HepG2 (cell line): Measurements from ENCODE around the gene IMMT. TPM values are rescaled to one million over a fixed set of nuclear protein-coding genes. Genes with fewer than 3 reads are reported as not detected.
A peak's percentile ranks its signal among the peaks of the same experiment; 100 is the strongest.

ENCODE experiments used
- CBFB ChIP-seq: sonication (generic); formaldehyde crosslinking; IDR thresholded peaks from 2 replicates; pipeline ENCODE4 v1.4.0; 2020; ENCODE audit warnings: missing genetic modification reagents
- FOXK1 ChIP-seq: sonication (generic); formaldehyde crosslinking; IDR thresholded peaks from 2 replicates; pipeline ENCODE4 v1.4.0; 2020; ENCODE audit warnings: low read depth, missing genetic modification reagents, borderline replicate concordance
- FOXK2 ChIP-seq: fragments of 450-650 bp; IDR thresholded peaks from 2 replicates; pipeline ENCODE4 v1.6.1; 2016
- FOXM1 ChIP-seq: sonication (generic); formaldehyde crosslinking; IDR thresholded peaks from 2 replicates; pipeline ENCODE4 v1.5.0; 2020; ENCODE audit warnings: missing genetic modification reagents
- ISL2 ChIP-seq: sonication (generic); formaldehyde crosslinking; IDR thresholded peaks from 2 replicates; pipeline ENCODE4 v1.5.0; 2020; ENCODE audit warnings: missing genetic modification reagents
- MAFG ChIP-seq: sonication (generic); formaldehyde crosslinking; IDR thresholded peaks from 2 replicates; pipeline ENCODE4 v1.5.1; 2020; ENCODE audit warnings: mild to moderate bottlenecking, missing genetic modification reagents
- MXI1 ChIP-seq: IDR thresholded peaks from 3 replicates; pipeline ENCODE4 v1.6.1; 2012; ENCODE audit warnings: low read depth, low read length, inconsistent platforms, borderline replicate concordance
- NCOR1 ChIP-seq: fragments of 200-600 bp; sonication (generic); IDR thresholded peaks from 2 replicates; pipeline ENCODE4 v1.7.0; 2017; ENCODE audit warnings: antibody characterized with exemption, low read length, borderline replicate concordance
- PRPF4 ChIP-seq: fragments of 200-400 bp; formaldehyde crosslinking; IDR thresholded peaks from 2 replicates; pipeline ENCODE4 v1.6.1; 2016; ENCODE audit warnings: low read length, low read depth; ENCODE audit not compliant: poor library complexity, severe bottlenecking
- RBM22 ChIP-seq: fragments of 200-400 bp; formaldehyde crosslinking; optimal IDR thresholded peaks from 2 replicates; pipeline ENCODE3; 2017; ENCODE audit warnings: mild to moderate bottlenecking, low read length, moderate library complexity
- SMC3 ChIP-seq: IDR thresholded peaks from 2 replicates; pipeline ENCODE4 v1.6.1; 2011; ENCODE audit warnings: low read length, improper control_type of control experiment
- TAF1 ChIP-seq: sonication (generic); formaldehyde crosslinking; IDR thresholded peaks from 2 replicates; pipeline ENCODE4 v1.4.0; 2020; ENCODE audit warnings: missing genetic modification reagents
- TCF7 ChIP-seq: sonication (generic); IDR thresholded peaks from 2 replicates; pipeline ENCODE4 v1.6.1; 2016; ENCODE audit warnings: antibody characterized with exemption, low read depth
- ZNF710 ChIP-seq: sonication (generic); formaldehyde crosslinking; IDR thresholded peaks from 2 replicates; pipeline ENCODE4 v1.5.0; 2020; ENCODE audit warnings: mild to moderate bottlenecking, missing genetic modification reagents, borderline replicate concordance
- ZSCAN12 ChIP-seq: sonication (generic); formaldehyde crosslinking; IDR thresholded peaks from 2 replicates; pipeline ENCODE4 v1.9.0; 2021; ENCODE audit warnings: mild to moderate bottlenecking, missing genetic modification reagents
- polyA plus RNA-seq, 8 experiments: library from polyadenylated mRNA; depleted of rRNA in 3 of 8; stranded (reverse) in 7 of 8; unstranded in 1 of 8; fragments of >200 nt; fragmentation: Illumina TruSeq in 4 of 8; extraction: Trizol in 4 of 8; gene quantifications; 2 replicates each; pipeline versions ENCODE4 v1.2.1 to v1.2.3, GENCODE V29; 2011 to 2016; ENCODE audit warnings: low read depth in 4 of 8, missing spikeins in 1 of 8, mixed read lengths in 1 of 8; ENCODE audit not compliant: insufficient read depth in 1 of 8
- total RNA-seq, 5 experiments: library from RNA; depleted of rRNA; stranded (reverse); fragments of >200 nt; fragmentation: Illumina TruSeq; extraction: Trizol; gene quantifications; 2 replicates each; pipeline ENCODE4 v1.2.3, GENCODE V29; 2016; ENCODE audit warnings: low read depth in 1 of 5
- TF ChIP-seq, protein P1 (sequence below): sonication (generic); formaldehyde crosslinking; IDR thresholded peaks from 2 replicates; pipeline ENCODE4 v1.5.1; 2020; ENCODE audit warnings: mild to moderate bottlenecking, missing genetic modification reagents, moderate library complexity
- TF ChIP-seq, protein P2 (sequence below): IDR thresholded peaks from 2 replicates; pipeline ENCODE4 v1.4.0; 2020; ENCODE audit warnings: mild to moderate bottlenecking, missing genetic modification reagents
- TF ChIP-seq, protein P3 (sequence below): sonication (generic); formaldehyde crosslinking; IDR thresholded peaks from 2 replicates; pipeline ENCODE4 v1.4.0; 2020; ENCODE audit warnings: missing genetic modification reagents

Gene IMMT
- total and polyA plus RNA-seq, 2 of the 13 experiments (the other 11 are each of a cell fraction or from before 2014, with no cell fraction given) = 63.5 to 119 TPM

DNA sequence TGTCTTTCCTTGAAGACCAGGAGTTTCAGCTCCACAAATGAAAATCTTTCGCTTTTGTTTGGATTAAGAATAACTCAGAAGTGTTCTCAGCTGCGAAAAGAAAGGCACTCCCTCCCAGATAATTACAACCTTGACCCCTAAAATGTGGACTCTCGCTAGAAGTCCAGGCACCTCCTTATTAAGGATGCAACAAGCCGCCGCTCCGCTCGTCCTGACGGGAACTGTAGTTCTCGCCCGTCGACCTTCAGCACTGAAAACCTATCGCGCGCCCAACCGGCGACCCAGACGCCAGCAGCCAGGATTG lies 559 bp downstream of the IMMT start (continued):
- no peak for TF ChIP-seq ZNF710 (CRISPR knock-in tag)
- TF ChIP-seq, protein P1, sequence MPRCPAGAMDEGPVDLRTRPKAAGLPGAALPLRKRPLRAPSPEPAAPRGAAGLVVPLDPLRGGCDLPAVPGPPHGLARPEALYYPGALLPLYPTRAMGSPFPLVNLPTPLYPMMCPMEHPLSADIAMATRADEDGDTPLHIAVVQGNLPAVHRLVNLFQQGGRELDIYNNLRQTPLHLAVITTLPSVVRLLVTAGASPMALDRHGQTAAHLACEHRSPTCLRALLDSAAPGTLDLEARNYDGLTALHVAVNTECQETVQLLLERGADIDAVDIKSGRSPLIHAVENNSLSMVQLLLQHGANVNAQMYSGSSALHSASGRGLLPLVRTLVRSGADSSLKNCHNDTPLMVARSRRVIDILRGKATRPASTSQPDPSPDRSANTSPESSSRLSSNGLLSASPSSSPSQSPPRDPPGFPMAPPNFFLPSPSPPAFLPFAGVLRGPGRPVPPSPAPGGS (CRISPR knock-in tag) = no peak
- TF ChIP-seq, protein P2, sequence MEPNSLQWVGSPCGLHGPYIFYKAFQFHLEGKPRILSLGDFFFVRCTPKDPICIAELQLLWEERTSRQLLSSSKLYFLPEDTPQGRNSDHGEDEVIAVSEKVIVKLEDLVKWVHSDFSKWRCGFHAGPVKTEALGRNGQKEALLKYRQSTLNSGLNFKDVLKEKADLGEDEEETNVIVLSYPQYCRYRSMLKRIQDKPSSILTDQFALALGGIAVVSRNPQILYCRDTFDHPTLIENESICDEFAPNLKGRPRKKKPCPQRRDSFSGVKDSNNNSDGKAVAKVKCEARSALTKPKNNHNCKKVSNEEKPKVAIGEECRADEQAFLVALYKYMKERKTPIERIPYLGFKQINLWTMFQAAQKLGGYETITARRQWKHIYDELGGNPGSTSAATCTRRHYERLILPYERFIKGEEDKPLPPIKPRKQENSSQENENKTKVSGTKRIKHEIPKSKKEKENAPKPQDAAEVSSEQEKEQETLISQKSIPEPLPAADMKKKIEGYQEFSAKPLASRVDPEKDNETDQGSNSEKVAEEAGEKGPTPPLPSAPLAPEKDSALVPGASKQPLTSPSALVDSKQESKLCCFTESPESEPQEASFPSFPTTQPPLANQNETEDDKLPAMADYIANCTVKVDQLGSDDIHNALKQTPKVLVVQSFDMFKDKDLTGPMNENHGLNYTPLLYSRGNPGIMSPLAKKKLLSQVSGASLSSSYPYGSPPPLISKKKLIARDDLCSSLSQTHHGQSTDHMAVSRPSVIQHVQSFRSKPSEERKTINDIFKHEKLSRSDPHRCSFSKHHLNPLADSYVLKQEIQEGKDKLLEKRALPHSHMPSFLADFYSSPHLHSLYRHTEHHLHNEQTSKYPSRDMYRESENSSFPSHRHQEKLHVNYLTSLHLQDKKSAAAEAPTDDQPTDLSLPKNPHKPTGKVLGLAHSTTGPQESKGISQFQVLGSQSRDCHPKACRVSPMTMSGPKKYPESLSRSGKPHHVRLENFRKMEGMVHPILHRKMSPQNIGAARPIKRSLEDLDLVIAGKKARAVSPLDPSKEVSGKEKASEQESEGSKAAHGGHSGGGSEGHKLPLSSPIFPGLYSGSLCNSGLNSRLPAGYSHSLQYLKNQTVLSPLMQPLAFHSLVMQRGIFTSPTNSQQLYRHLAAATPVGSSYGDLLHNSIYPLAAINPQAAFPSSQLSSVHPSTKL (CRISPR knock-in tag) = no peak; the same call in 1 of the 2 replicates
- no peak; the same call in 1 of the 2 replicates for TF ChIP-seq FOXK1
- no peak for TF ChIP-seq TAF1 (CRISPR knock-in tag)
- TF ChIP-seq FOXM1 (CRISPR knock-in tag) = no peak
- TF ChIP-seq RBM22 = no peak
- TF ChIP-seq CBFB (CRISPR knock-in tag) = peak; percentile 4; the same call in 1 of the 2 replicates
- peak; percentile 19; the same call in 1 of the 2 replicates for TF ChIP-seq NCOR1
- TF ChIP-seq, protein P3, sequence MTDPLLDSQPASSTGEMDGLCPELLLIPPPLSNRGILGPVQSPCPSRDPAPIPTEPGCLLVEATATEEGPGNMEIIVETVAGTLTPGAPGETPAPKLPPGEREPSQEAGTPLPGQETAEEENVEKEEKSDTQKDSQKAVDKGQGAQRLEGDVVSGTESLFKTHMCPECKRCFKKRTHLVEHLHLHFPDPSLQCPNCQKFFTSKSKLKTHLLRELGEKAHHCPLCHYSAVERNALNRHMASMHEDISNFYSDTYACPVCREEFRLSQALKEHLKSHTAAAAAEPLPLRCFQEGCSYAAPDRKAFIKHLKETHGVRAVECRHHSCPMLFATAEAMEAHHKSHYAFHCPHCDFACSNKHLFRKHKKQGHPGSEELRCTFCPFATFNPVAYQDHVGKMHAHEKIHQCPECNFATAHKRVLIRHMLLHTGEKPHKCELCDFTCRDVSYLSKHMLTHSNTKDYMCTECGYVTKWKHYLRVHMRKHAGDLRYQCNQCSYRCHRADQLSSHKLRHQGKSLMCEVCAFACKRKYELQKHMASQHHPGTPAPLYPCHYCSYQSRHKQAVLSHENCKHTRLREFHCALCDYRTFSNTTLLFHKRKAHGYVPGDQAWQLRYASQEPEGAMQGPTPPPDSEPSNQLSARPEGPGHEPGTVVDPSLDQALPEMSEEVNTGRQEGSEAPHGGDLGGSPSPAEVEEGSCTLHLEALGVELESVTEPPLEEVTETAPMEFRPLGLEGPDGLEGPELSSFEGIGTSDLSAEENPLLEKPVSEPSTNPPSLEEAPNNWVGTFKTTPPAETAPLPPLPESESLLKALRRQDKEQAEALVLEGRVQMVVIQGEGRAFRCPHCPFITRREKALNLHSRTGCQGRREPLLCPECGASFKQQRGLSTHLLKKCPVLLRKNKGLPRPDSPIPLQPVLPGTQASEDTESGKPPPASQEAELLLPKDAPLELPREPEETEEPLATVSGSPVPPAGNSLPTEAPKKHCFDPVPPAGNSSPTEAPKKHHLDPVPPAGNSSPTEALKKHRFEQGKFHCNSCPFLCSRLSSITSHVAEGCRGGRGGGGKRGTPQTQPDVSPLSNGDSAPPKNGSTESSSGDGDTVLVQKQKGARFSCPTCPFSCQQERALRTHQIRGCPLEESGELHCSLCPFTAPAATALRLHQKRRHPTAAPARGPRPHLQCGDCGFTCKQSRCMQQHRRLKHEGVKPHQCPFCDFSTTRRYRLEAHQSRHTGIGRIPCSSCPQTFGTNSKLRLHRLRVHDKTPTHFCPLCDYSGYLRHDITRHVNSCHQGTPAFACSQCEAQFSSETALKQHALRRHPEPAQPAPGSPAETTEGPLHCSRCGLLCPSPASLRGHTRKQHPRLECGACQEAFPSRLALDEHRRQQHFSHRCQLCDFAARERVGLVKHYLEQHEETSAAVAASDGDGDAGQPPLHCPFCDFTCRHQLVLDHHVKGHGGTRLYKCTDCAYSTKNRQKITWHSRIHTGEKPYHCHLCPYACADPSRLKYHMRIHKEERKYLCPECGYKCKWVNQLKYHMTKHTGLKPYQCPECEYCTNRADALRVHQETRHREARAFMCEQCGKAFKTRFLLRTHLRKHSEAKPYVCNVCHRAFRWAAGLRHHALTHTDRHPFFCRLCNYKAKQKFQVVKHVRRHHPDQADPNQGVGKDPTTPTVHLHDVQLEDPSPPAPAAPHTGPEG (CRISPR knock-in tag) = no peak
- no peak for TF ChIP-seq ISL2 (CRISPR knock-in tag)
- no peak for TF ChIP-seq PRPF4
- 0 out of 2 replicates have a peak, but pooled peaks have one; percentile 6 for TF ChIP-seq FOXK2
- TF ChIP-seq SMC3 = no peak
- peak; percentile 70; the same call in 1 of the 3 replicates for TF ChIP-seq MXI1
- TF ChIP-seq ZSCAN12 (CRISPR knock-in tag) = 0 out of 2 replicates have a peak, but pooled peaks have one; percentile 68
- TF ChIP-seq TCF7 = no peak; the same call in 1 of the 2 replicates
- no peak for TF ChIP-seq MAFG (CRISPR knock-in tag)
